Gastrocnemius medialis (tissue), 4 donors: ENCODE measurements around the gene TFEC. TPM values are rescaled to one million over a fixed set of nuclear protein-coding genes. Genes with fewer than 3 reads are reported as not detected.

Experiments used
- ATAC-seq, 2 donors: fragments of 150-250 bp; one replicate each; pipeline ENCODE4 v1.9.1; 2016
- DNase-seq, 2 donors: peaks; one replicate each; pipeline ENCODE4 v3.0.0-alpha.2; 2019
- H3K27ac ChIP-seq, 4 donors: fragments of 200-600 bp; sonication (generic); 1 replicate in 1 of 4; 2 replicates in 3 of 4; pipeline ENCODE4 v1.5.1; 2016 to 2018; ENCODE audit warnings: mild to moderate bottlenecking in 2 of 4, moderate library complexity in 1 of 4
- H3K27me3 ChIP-seq, 3 donors: fragments of 200-600 bp; sonication (generic) in 2 of 3; 1 replicate in 1 of 3; 2 replicates in 2 of 3; pipeline versions ENCODE4 v1.5.1 to v1.6.0; 2016 to 2019; ENCODE audit warnings: mild to moderate bottlenecking in 1 of 3, moderate library complexity in 1 of 3
- H3K36me3 ChIP-seq, 2 donors: fragments of 200-600 bp; sonication (generic) in 1 of 2; one replicate each; pipeline ENCODE4 v1.5.1; 2017 to 2018
- H3K4me1 ChIP-seq, 2 donors: fragments of 200-600 bp; sonication (generic) in 1 of 2; one replicate each; pipeline ENCODE4 v1.5.1; 2016 to 2017; ENCODE audit warnings: mild to moderate bottlenecking in 2 of 2
- H3K4me3 ChIP-seq, 4 donors: fragments of 200-600 bp; sonication (generic) in 3 of 4; 1 replicate in 1 of 4; 2 replicates in 3 of 4; pipeline ENCODE4 v1.5.1; 2016 to 2019; ENCODE audit warnings: mild to moderate bottlenecking in 2 of 4
- H3K9me3 ChIP-seq, 3 donors: fragments of 200-600 bp; sonication (generic) in 2 of 3; 1 replicate in 1 of 3; 2 replicates in 2 of 3; pipeline ENCODE4 v1.5.1; 2016 to 2019
- CTCF ChIP-seq, 5 experiments: fragments of 450-650 bp in 3 of 5; fragments of 200-600 bp in 2 of 5; sonication (generic) in 2 of 5; IDR thresholded peaks in 4 of 5; conservative IDR thresholded peaks in 1 of 5; 1 replicate in 4 of 5; 2 replicates in 1 of 5; pipeline ENCODE4 v1.5.1; 2016 to 2019; ENCODE audit warnings: antibody characterized with exemption in 5 of 5, mild to moderate bottlenecking in 3 of 5, moderate library complexity in 3 of 5
- POLR2A ChIP-seq, 2 donors: fragments of 450-650 bp; IDR thresholded peaks; one replicate each; pipeline ENCODE4 v1.6.1; 2017; ENCODE audit warnings: antibody characterized with exemption in 2 of 2, mild to moderate bottlenecking in 2 of 2, moderate library complexity in 2 of 2
- in situ Hi-C, 4 donors: fragments of 200-750 bp; cut with MboI; loops; one replicate each; pipeline versions ENCODE4 v1.15.0 to v1.8.0; 2017; ENCODE audit warnings: low sequenced_read_pairs in 4 of 4
- intact Hi-C: fragments of 100-400 bp; cut with DNase I; formaldehyde crosslinking; loops from one replicate; pipeline ENCODE4 v1.15.1; 2023; ENCODE audit warnings: low total_unique reads
- total RNA-seq, 4 donors: library from RNA; depleted of rRNA; stranded (reverse); fragments of >200 nt; gene quantifications; one replicate each; pipeline versions ENCODE4 v1.1.0 to v1.2.3, GENCODE V29; 2016

Gene TFEC
- under 1 TPM; 0.17 to 0.91 (median 0.72) TPM for total RNA-seq

- in situ Hi-C loops = no loop called here
- no peak for ATAC-seq
Observed at GRCh38 chr7:116030651-116031276, at the start of gene TFEC. TFEC (minus strand) TSS chr7:116030763; CDS start chr7:115984441, 46,322 bp downstream.

GRCh38 chr7:116075351-116076145 is 45.0 kb upstream of the TFEC start:
- ATAC-seq (no peak), DNase-seq (no peak)
- no peak overlapping the region for H3K27ac ChIP-seq
- H3K36me3 ChIP-seq = no peaks in the 10 kb centered on the region
- in situ Hi-C loops (no loop called here), intact Hi-C loops (no loop called here)
- H3K27me3 ChIP-seq = no peaks in the 10 kb centered on the region
- H3K4me1 ChIP-seq = no peaks in the 10 kb centered on the region
- no peaks in the 10 kb centered on the region for H3K9me3 ChIP-seq
- no peak overlapping the region for H3K4me3 ChIP-seq
- no peak for TF ChIP-seq POLR2A (IDR thresholded peaks at IDR 0.05)
- no peak for TF ChIP-seq CTCF (IDR thresholded peaks at IDR 0.05 in 4 of 5, conservative IDR thresholded peaks at IDR 0.05 in 1 of 5)

More at GRCh38 chr7:116030651-116031276, at the start of gene TFEC:
- no peak for DNase-seq
- H3K9me3 ChIP-seq = no peaks in the 10 kb centered on the region
- no peaks in the 10 kb centered on the region for H3K27me3 ChIP-seq
- H3K36me3 ChIP-seq = no peaks in the 10 kb centered on the region
- TF ChIP-seq CTCF (IDR thresholded peaks at IDR 0.05 in 4 of 5, conservative IDR thresholded peaks at IDR 0.05 in 1 of 5) = no peak
- TF ChIP-seq POLR2A (IDR thresholded peaks at IDR 0.05) = no peak
- H3K27ac ChIP-seq = no peak within 1 kb of the TSS
- H3K4me1 ChIP-seq = no peaks in the 10 kb centered on the region
- H3K4me3 ChIP-seq = peak within 1 kb of the TSS in 1 of 4 donors; percentile 16
- intact Hi-C loops = no loop called here

GRCh38 chr7:116071629-116072028 is 41.1 kb upstream of the TFEC start:
- in situ Hi-C loops = no loop called here
- TF ChIP-seq CTCF (IDR thresholded peaks at IDR 0.05 in 4 of 5, conservative IDR thresholded peaks at IDR 0.05 in 1 of 5) = no peak
- TF ChIP-seq POLR2A (IDR thresholded peaks at IDR 0.05) = no peak
- H3K27me3 ChIP-seq = no peaks in the 10 kb centered on the region
- H3K9me3 ChIP-seq = no peaks in the 10 kb centered on the region
- H3K36me3 ChIP-seq = no peaks in the 10 kb centered on the region
- intact Hi-C loops = no loop called here
- no peaks in the 10 kb centered on the region for H3K4me1 ChIP-seq
- H3K27ac ChIP-seq = no peak overlapping the region
- DNase-seq (no peak), ATAC-seq (no peak)
- H3K4me3 ChIP-seq = no peak overlapping the region

GRCh38 chr7:116064179-116064578 is 33.6 kb upstream of the TFEC start:
- DNase-seq = no peak
- H3K36me3 ChIP-seq = no peaks in the 10 kb centered on the region
- TF ChIP-seq POLR2A (IDR thresholded peaks at IDR 0.05) = no peak
- no peak for TF ChIP-seq CTCF (IDR thresholded peaks at IDR 0.05 in 4 of 5, conservative IDR thresholded peaks at IDR 0.05 in 1 of 5)
- no peak for ATAC-seq
- in situ Hi-C loops = no loop called here
- H3K4me3 ChIP-seq = no peak overlapping the region
- intact Hi-C loops = no loop called here
- H3K27me3 ChIP-seq = no peaks in the 10 kb centered on the region
- no peaks in the 10 kb centered on the region for H3K9me3 ChIP-seq
- H3K4me1 ChIP-seq = no peaks in the 10 kb centered on the region
- no peak overlapping the region for H3K27ac ChIP-seq
